PC-9 (cell line): Measurements from ENCODE around the gene SLC45A3.

Experiments
- EZH2 ChIP-seq: fragments of 200-600 bp; sonication (generic); IDR thresholded peaks from 2 replicates; pipeline ENCODE4 v1.8.0; 2017; ENCODE audit warnings: antibody characterized with exemption, low read depth
- TF ChIP-seq, protein P1 (sequence below): fragments of 200-600 bp; sonication (generic); conservative IDR thresholded peaks from 2 replicates; pipeline ENCODE4 v1.6.1; 2017; ENCODE audit warnings: mixed run types, antibody characterized with exemption, mild to moderate bottlenecking, moderate library complexity

DNA sequence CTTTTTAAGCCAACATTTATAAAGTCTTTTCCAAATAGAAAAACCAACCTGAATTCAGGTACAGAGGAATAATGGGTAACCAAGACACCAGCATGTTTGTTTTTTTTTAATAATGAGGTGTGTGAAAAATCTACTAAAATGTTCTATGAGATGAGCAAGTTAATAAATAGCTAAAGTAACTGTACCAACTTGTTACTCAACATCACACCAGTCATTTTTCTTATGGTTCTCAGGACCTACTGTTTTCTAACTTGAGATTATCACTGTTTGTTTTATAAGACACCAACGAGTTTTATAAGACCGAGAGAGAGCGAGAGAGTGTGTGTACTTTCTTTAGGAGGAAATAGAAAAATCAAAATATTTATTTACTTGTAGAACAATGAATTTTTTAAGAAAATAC, 60.9 kb downstream of the SLC45A3 start:
- TF ChIP-seq, protein P1, sequence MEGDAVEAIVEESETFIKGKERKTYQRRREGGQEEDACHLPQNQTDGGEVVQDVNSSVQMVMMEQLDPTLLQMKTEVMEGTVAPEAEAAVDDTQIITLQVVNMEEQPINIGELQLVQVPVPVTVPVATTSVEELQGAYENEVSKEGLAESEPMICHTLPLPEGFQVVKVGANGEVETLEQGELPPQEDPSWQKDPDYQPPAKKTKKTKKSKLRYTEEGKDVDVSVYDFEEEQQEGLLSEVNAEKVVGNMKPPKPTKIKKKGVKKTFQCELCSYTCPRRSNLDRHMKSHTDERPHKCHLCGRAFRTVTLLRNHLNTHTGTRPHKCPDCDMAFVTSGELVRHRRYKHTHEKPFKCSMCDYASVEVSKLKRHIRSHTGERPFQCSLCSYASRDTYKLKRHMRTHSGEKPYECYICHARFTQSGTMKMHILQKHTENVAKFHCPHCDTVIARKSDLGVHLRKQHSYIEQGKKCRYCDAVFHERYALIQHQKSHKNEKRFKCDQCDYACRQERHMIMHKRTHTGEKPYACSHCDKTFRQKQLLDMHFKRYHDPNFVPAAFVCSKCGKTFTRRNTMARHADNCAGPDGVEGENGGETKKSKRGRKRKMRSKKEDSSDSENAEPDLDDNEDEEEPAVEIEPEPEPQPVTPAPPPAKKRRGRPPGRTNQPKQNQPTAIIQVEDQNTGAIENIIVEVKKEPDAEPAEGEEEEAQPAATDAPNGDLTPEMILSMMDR, result no peak
- no peak for TF ChIP-seq EZH2
